GM12875 (cell line): ENCODE data around the gene ELF1.

Experiments
- H3K4me3 ChIP-seq: one replicate; pipeline ENCODE4 v1.5.1; 2011; ENCODE audit warnings: low read depth, low read length, control low read depth
- TF ChIP-seq, protein P1 (sequence below): IDR thresholded peaks from 2 replicates; pipeline ENCODE4 v1.5.1; 2011; ENCODE audit warnings: low read depth, mild to moderate bottlenecking, control low read depth, inconsistent platforms, low read length, moderate library complexity, borderline replicate concordance; ENCODE audit not compliant: insufficient read depth

The ELF1 gene

DNA sequence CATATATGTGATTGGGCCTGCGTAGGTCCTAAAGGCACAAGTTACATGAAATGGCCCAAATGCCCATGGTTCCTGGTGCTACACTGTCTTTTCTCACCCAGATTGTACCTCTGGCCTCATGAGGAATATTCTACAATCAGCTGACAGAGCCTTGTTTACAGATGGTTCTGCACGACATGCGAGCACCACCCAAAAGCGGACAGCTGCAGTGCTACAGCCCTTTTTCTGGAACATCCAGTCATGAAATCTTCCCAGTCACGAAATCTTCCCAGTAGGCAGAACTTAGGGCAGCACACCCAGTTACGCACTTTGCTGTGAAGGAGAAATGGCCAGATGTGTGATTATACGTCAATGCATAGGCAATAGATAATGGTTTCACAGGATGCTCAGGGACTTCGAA is 7.7 kb upstream of the ELF1 start:
- no peak overlapping the region for H3K4me3 ChIP-seq
- TF ChIP-seq, protein P1, sequence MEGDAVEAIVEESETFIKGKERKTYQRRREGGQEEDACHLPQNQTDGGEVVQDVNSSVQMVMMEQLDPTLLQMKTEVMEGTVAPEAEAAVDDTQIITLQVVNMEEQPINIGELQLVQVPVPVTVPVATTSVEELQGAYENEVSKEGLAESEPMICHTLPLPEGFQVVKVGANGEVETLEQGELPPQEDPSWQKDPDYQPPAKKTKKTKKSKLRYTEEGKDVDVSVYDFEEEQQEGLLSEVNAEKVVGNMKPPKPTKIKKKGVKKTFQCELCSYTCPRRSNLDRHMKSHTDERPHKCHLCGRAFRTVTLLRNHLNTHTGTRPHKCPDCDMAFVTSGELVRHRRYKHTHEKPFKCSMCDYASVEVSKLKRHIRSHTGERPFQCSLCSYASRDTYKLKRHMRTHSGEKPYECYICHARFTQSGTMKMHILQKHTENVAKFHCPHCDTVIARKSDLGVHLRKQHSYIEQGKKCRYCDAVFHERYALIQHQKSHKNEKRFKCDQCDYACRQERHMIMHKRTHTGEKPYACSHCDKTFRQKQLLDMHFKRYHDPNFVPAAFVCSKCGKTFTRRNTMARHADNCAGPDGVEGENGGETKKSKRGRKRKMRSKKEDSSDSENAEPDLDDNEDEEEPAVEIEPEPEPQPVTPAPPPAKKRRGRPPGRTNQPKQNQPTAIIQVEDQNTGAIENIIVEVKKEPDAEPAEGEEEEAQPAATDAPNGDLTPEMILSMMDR: no peak

GRCh38 chr13:41025518-41025917 is 6.4 kb upstream of the ELF1 start:
- TF ChIP-seq, protein P1: no peak
- no peak overlapping the region for H3K4me3 ChIP-seq

- TF ChIP-seq, protein P1: no peak
- no peak overlapping the region for H3K4me3 ChIP-seq
Measured at GRCh38 chr13:41019578-41020347, 647 bp upstream of the ELF1 start.

GRCh38 chr13:41018602-41018948 is 541 bp downstream of the ELF1 start:
- H3K4me3 ChIP-seq: peak overlapping the region; percentile 51
- TF ChIP-seq, protein P1: no peak

GRCh38 chr13:41017817-41018601 is 1.1 kb downstream of the ELF1 start:
- H3K4me3 ChIP-seq: peak overlapping the region; percentile 51
- TF ChIP-seq, protein P1: no peak

- TF ChIP-seq, protein P1: no peak
Measured at GRCh38 chr13:41017159-41017558, 2.0 kb downstream of the ELF1 start.

DNA sequence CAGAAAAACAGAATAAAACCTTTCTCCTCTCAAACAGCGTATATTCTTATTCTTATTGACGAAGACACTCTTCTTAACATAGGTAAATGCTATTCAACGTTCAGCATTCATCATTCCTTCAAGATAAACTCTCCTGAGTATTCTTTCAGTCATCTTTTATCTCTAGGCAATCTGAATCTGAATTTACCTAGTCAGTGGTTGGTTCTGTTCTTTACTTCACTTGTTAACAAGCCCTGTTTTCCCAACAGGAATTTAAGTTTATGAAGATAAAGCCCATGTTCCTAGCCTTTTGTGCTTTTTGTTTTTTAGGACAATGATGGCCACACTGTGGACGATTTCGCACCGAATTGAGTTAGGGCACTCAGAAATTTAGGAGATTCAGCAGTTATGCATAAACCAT is 3.2 kb downstream of the ELF1 start:
- TF ChIP-seq, protein P1: no peak
- H3K4me3 ChIP-seq: peak overlapping the region; percentile 42

More at GRCh38 chr13:41017159-41017558, 2.0 kb downstream of the ELF1 start:
- peak overlapping the region; percentile 51 for H3K4me3 ChIP-seq
